ENCODE measurements around the gene ASPSCR1. TPM values are rescaled to one million over a fixed set of nuclear protein-coding genes. Genes with fewer than 3 reads are reported as not detected.

ASPSCR1 gene
- total and polyA plus RNA-seq, 2 of the 8 experiments (the other 6 are each of a cell fraction or from before 2014, with no cell fraction given): 33.3 to 43.7 TPM

DNA sequence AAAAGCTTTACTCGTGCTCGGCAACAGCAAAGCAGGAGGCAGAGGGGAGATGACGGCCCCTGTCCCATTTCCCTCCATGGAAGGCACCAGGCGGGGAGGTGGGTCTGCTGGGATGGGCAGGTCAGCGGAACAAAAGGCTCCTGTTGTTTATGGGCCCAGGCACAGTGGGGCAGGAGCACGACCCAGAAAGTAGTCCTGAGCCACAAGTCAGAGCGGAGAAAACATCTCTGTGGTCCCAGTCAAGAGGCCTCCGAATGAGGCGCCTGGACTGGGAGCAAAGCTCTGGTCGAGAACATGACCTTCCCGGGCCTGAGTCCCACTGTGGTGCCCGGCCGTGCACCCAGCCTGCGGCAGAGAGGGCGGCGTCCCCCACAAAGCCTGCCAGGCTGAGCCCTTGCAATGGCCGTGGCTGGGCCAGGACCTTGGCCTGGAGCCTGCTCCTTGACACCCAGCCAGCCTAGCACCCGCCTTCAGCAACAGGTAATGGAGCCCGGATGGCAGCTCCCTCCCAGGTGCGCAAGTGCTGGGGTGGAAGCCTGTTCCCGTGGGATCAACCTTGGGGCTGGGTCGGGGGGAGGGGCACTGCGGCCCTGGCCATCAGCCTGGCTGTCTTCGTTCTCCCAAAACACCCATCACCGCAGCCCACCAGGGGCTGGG is 70.6 kb downstream of the ASPSCR1 start:
- 89% methylated on average over 24 of the region's 25 CpGs; no CpG with 5 or more reads in 1 of the 2 experiments for WGBS, 2 experiments (ENCODE audit: extremely low coverage in 1 of 2, insufficient coverage in 1 of 2, insufficient read length in 1 of 2, insufficient replicate concordance in 2 of 2, low coverage in 1 of 2, low lambda C conversion rate in 2 of 2, missing lambda C conversion rate in 1 of 2)
- Histone ChIP-seq H3K18ac (ENCODE audit: extremely low read depth, low read length) (no peak overlapping the region), H3K4me3 (ENCODE audit: extremely low read depth in 1 of 4, insufficient read depth in 2 of 4, low read depth in 3 of 4, low read length in 4 of 4) (no peak overlapping the region), H3K4ac (replicated peaks; ENCODE audit: insufficient read length, low read depth, low read length) (no peak overlapping the region), H3K23ac (ENCODE audit: insufficient read length) (no peak overlapping the region), H2BK15ac (ENCODE audit: low read length) (no peak overlapping the region), H2AK5ac (ENCODE audit: low read depth, low read length) (no peak overlapping the region), H3K14ac (ENCODE audit: insufficient read length) (no peak overlapping the region), H3K27ac (ENCODE audit: low read depth, low read length) (no peak overlapping the region), H2BK12ac (ENCODE audit: low read depth, low read length) (no peak overlapping the region), H3K56ac (replicated peaks; ENCODE audit: insufficient read length, low read depth, low read length) (no peak overlapping the region), H3K79me2 (ENCODE audit: control insufficient read depth in 1 of 2, insufficient read depth in 2 of 2, low read length in 2 of 2) (peaks cover 0 to 9% of the 10 kb centered on the region in 2 experiments; a peak in 1 of 4 replicates), H2BK5ac (ENCODE audit: low read depth, low read length) (no peak overlapping the region), H4K8ac (ENCODE audit: extremely low read depth, insufficient read depth, low read length) (no peak overlapping the region; the same call in 1 of the 2 replicates), H3K23me2 (ENCODE audit: low read depth, low read length) (peaks cover 6% of the 10 kb centered on the region; the same call in 1 of the 2 replicates), H3K9ac (replicated peaks in 1 of 4; ENCODE audit: extremely low read depth in 1 of 4, low read depth in 3 of 4, low read length in 3 of 4) (no peak overlapping the region), H2BK120ac (replicated peaks; ENCODE audit: low read depth, low read length) (no peak overlapping the region), H2AFZ (ENCODE audit: low read length) (no peak overlapping the region), H3K9me3 (ENCODE audit: insufficient read depth in 2 of 2, low read depth in 1 of 2, low read length in 1 of 2) (no peaks in the 10 kb centered on the region), H3K4me2 (ENCODE audit: insufficient read depth in 1 of 2, low read depth in 2 of 2, low read length in 2 of 2) (no peak overlapping the region), H2BK20ac (ENCODE audit: low read length) (no peak overlapping the region), H3K36me3 (ENCODE audit: control insufficient read depth in 2 of 4, insufficient read depth in 4 of 4, low read length in 3 of 4) (peaks cover 0 to 8% (median 2%) of the 10 kb centered on the region in 4 experiments; a peak in 3 of 8 replicates), H3K4me1 (replicated peaks in 1 of 4; ENCODE audit: control insufficient read depth in 3 of 4, insufficient read depth in 4 of 4, low read length in 3 of 4) (peaks cover 0 to 20% (median 11%) of the 10 kb centered on the region in 4 experiments; a peak in 5 of 7 replicates), H3K79me1 (ENCODE audit: low read depth, low read length) (peaks cover 6% of the 10 kb centered on the region; the same call in 1 of the 2 replicates), H3K27me3 (replicated peaks in 1 of 4; ENCODE audit: control insufficient read depth in 3 of 4, extremely low read depth in 1 of 4, insufficient read depth in 3 of 4, low read length in 3 of 4) (no peaks in the 10 kb centered on the region; a peak in 1 of 7 replicates), H4K20me1 (replicated peaks in 1 of 2; ENCODE audit: control insufficient read depth in 1 of 2, insufficient read depth in 2 of 2, low read length in 2 of 2) (peaks cover under 1 to 7% of the 10 kb centered on the region in 2 experiments), H4K91ac (replicated peaks; ENCODE audit: insufficient read length, low read length) (no peak overlapping the region), H4K5ac (ENCODE audit: insufficient read length, low read depth, low read length) (no peak overlapping the region)
- TF ChIP-seq EZH2 (IDR thresholded peaks at IDR 0.05; ENCODE audit: low read depth, low read length, severe bottlenecking): no peak
- TF ChIP-seq CEBPB (IDR thresholded peaks at IDR 0.05; ENCODE audit: low read depth, low read length): no peak
- no peak for TF ChIP-seq RAD21 (IDR thresholded peaks at IDR 0.05 in 1 of 2, conservative IDR thresholded peaks at IDR 0.05 in 1 of 2; ENCODE audit: low read depth in 2 of 2, low read length in 2 of 2)
- TF ChIP-seq BRCA1 (IDR thresholded peaks at IDR 0.05; ENCODE audit: low read depth, low read length): no peak
- no peak for TF ChIP-seq TEAD4 (IDR thresholded peaks at IDR 0.05; ENCODE audit: low read depth, low read length)
- no peak for DNase-seq (ENCODE audit: low read depth in 1 of 2, low spot score in 2 of 2)
- ChIA-PET POLR2A (ENCODE audit: partially characterized antibody) (interaction anchor here (0.7 to 1.3 kb wide), 4 partner anchors 9 to 41 kb away, joined by 3 to 6 read pairs (median 4); partner anchors contain the start of gene RAC3), CTCF (ENCODE audit: partially characterized antibody) (interaction anchor here (0.8 kb wide), 1 partner anchor 17 kb away, joined by 3 read pairs; no protein-coding TSS in a partner anchor)
- no peak for FAIRE-seq
